Measurements from ENCODE around the gene TRIP13.

The TRIP13 gene

GRCh38 chr5:891117-891836 is 1.4 kb upstream of the TRIP13 start:
- in situ Hi-C loops (cut with HindIII; ENCODE audit: low sequenced_read_pairs), result no loop called here
- H3K4me3 ChIP-seq (ENCODE audit: low read depth, low read length), result peak overlapping the region; percentile 66
- DNase-seq (ENCODE audit: low read depth, low spot score), result no peak
- no peak for TF ChIP-seq CTCF (IDR thresholded peaks at IDR 0.05; ENCODE audit: low read depth, low read length)

- TF ChIP-seq CTCF (IDR thresholded peaks at IDR 0.05; ENCODE audit: low read depth, low read length), result no peak
- peak; percentile 16 for DNase-seq (ENCODE audit: low read depth, low spot score)
- peak overlapping the region; percentile 66 for H3K4me3 ChIP-seq (ENCODE audit: low read depth, low read length)
- in situ Hi-C loops (cut with HindIII; ENCODE audit: low sequenced_read_pairs), result no loop called here
These were observed 769 bp upstream of the TRIP13 start for GRCh38 chr5:891837-892393.

GRCh38 chr5:893137-893506 is 438 bp downstream of the TRIP13 start:
- in situ Hi-C loops (cut with HindIII; ENCODE audit: low sequenced_read_pairs), result no loop called here
- peak overlapping the region; percentile 70 for H3K4me3 ChIP-seq (ENCODE audit: low read depth, low read length)
- TF ChIP-seq CTCF (IDR thresholded peaks at IDR 0.05; ENCODE audit: low read depth, low read length), result no peak
- no peak for DNase-seq (ENCODE audit: low read depth, low spot score)

GRCh38 chr5:893711-894110 is 1.0 kb downstream of the TRIP13 start:
- in situ Hi-C loops (cut with HindIII; ENCODE audit: low sequenced_read_pairs), result no loop called here
- peak overlapping the region; percentile 70 for H3K4me3 ChIP-seq (ENCODE audit: low read depth, low read length)
- DNase-seq (ENCODE audit: low read depth, low spot score), result no peak
- TF ChIP-seq CTCF (IDR thresholded peaks at IDR 0.05; ENCODE audit: low read depth, low read length), result no peak

- DNase-seq (ENCODE audit: low read depth, low spot score), result no peak
- no peak overlapping the region for H3K4me3 ChIP-seq (ENCODE audit: low read depth, low read length)
- in situ Hi-C loops (cut with HindIII; ENCODE audit: low sequenced_read_pairs), result no loop called here
- no peak for TF ChIP-seq CTCF (IDR thresholded peaks at IDR 0.05; ENCODE audit: low read depth, low read length)
These were observed 8.1 kb downstream of the TRIP13 start for GRCh38 chr5:900781-901180.

- H3K4me3 ChIP-seq (ENCODE audit: low read depth, low read length), result no peak overlapping the region
- no peak for DNase-seq (ENCODE audit: low read depth, low spot score)
- no peak for TF ChIP-seq CTCF (IDR thresholded peaks at IDR 0.05; ENCODE audit: low read depth, low read length)
- in situ Hi-C loops (cut with HindIII; ENCODE audit: low sequenced_read_pairs), result no loop called here
These were observed 9.6 kb downstream of the TRIP13 start for GRCh38 chr5:902129-902916.

All from astrocyte of the spinal cord (primary cell).